ENCODE results near the gene LENEP. TPM values are rescaled to one million over a fixed set of nuclear protein-coding genes. Genes with fewer than 3 reads are reported as not detected.

The LENEP gene
- total RNA-seq, 2 experiments from 2014 or later = 0.78 to 2.3 TPM

DNA sequence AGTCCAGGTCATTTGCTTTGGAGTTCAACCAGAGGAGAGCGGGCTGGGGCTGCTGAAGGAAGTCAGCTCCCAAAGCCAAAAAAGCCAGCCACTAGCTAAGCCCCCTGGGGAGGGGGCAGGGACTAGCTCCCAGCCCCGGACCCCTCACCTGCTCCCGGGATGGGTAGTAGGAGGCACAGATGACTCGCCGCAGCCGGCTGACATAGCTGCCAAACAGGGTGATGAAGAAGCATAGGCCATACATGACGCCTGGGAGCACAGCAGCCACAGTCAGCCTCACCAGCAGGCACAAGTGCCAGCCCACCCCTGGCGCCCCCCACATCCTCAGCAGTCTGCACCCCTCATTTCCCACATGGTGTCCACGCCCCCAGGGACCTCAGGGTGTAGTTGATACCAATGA lies 32.8 kb downstream of the LENEP start:
- no peaks in the 10 kb centered on the region for H4K20me1 ChIP-seq (ENCODE audit: insufficient read depth, low read length)
- no peaks in the 10 kb centered on the region for H3K79me2 ChIP-seq (ENCODE audit: insufficient read depth, low read depth, low read length)
- H3K9me3 ChIP-seq (ENCODE audit: low read length) = no peaks in the 10 kb centered on the region
- no peaks in the 10 kb centered on the region for H3K4me1 ChIP-seq (ENCODE audit: insufficient read depth, low read length, poor library complexity, severe bottlenecking)
- H3K9me2 ChIP-seq (ENCODE audit: insufficient read depth, low read length) = no peaks in the 10 kb centered on the region
- TF ChIP-seq EZH2phosphoT487 (IDR thresholded peaks at IDR 0.05; ENCODE audit: borderline replicate concordance, low read depth, low read length) = no peak
- TF ChIP-seq, protein P1, sequence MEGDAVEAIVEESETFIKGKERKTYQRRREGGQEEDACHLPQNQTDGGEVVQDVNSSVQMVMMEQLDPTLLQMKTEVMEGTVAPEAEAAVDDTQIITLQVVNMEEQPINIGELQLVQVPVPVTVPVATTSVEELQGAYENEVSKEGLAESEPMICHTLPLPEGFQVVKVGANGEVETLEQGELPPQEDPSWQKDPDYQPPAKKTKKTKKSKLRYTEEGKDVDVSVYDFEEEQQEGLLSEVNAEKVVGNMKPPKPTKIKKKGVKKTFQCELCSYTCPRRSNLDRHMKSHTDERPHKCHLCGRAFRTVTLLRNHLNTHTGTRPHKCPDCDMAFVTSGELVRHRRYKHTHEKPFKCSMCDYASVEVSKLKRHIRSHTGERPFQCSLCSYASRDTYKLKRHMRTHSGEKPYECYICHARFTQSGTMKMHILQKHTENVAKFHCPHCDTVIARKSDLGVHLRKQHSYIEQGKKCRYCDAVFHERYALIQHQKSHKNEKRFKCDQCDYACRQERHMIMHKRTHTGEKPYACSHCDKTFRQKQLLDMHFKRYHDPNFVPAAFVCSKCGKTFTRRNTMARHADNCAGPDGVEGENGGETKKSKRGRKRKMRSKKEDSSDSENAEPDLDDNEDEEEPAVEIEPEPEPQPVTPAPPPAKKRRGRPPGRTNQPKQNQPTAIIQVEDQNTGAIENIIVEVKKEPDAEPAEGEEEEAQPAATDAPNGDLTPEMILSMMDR (conservative IDR thresholded peaks at IDR 0.05; ENCODE audit: low read length) = no peak
- no peak for DNase-seq (ENCODE audit: low spot score)
- H3K4me3 ChIP-seq (ENCODE audit: low read depth, low read length, poor library complexity, severe bottlenecking) = no peak overlapping the region
- BruUV-seq (replicated peaks) = no TSS peak
- no peak overlapping the region for H2AFZ ChIP-seq (ENCODE audit: low read length)
- CTCF ChIA-PET (ENCODE audit: unreplicated experiment) = no interaction called here
- intact Hi-C loops (cut with micrococcal nuclease; ENCODE audit: unreplicated experiment) = no loop called here
- POLR2A ChIA-PET = interaction anchor here (0.9 kb wide), 1 partner anchor 22 kb away, joined by 4 read pairs; no protein-coding TSS in a partner anchor
- H3K4me2 ChIP-seq (ENCODE audit: low read length) = no peak overlapping the region
- no peak overlapping the region for H3K27ac ChIP-seq (ENCODE audit: low read depth, low read length, poor library complexity, severe bottlenecking)
- no peaks in the 10 kb centered on the region for H3K36me3 ChIP-seq (ENCODE audit: insufficient read depth, low read length)

DNA sequence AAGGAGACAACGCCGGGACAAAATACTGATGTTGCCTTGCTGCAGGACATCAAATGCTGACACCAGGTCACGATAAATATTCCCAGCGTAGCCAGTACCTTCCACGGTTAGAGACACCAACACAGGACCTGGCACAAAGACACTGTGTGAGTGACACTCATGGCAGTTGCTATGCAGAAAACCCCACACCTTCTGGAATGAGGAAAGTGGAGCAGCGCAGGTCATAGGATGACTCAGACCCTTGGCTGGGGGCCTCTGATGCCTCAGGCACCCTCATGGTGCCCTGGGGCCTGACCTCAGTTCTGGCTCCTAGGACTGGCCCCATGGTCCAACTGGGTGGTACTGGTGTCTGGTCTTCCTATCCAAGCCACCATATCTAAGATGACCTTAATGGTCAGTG lies 33.2 kb downstream of the LENEP start:
- Histone ChIP-seq H2AFZ (ENCODE audit: low read length) (no peak overlapping the region), H3K4me2 (ENCODE audit: low read length) (no peak overlapping the region), H3K4me1 (ENCODE audit: insufficient read depth, low read length, poor library complexity, severe bottlenecking) (no peaks in the 10 kb centered on the region), H3K27ac (ENCODE audit: low read depth, low read length, poor library complexity, severe bottlenecking) (no peak overlapping the region), H3K36me3 (ENCODE audit: insufficient read depth, low read length) (no peaks in the 10 kb centered on the region), H3K9me3 (ENCODE audit: low read length) (no peaks in the 10 kb centered on the region), H3K79me2 (ENCODE audit: insufficient read depth, low read depth, low read length) (no peaks in the 10 kb centered on the region), H3K4me3 (ENCODE audit: low read depth, low read length, poor library complexity, severe bottlenecking) (no peak overlapping the region), H3K9me2 (ENCODE audit: insufficient read depth, low read length) (no peaks in the 10 kb centered on the region), H4K20me1 (ENCODE audit: insufficient read depth, low read length) (no peaks in the 10 kb centered on the region)
- no peak for TF ChIP-seq EZH2phosphoT487 (IDR thresholded peaks at IDR 0.05; ENCODE audit: borderline replicate concordance, low read depth, low read length)
- TF ChIP-seq, protein P1 (conservative IDR thresholded peaks at IDR 0.05; ENCODE audit: low read length) = no peak
- BruUV-seq (replicated peaks) = no TSS peak
- ChIA-PET CTCF (ENCODE audit: unreplicated experiment) (no interaction called here), POLR2A (no interaction called here)
- no peak for DNase-seq (ENCODE audit: low spot score)
- intact Hi-C loops (cut with micrococcal nuclease; ENCODE audit: unreplicated experiment) = no loop called here

DNA sequence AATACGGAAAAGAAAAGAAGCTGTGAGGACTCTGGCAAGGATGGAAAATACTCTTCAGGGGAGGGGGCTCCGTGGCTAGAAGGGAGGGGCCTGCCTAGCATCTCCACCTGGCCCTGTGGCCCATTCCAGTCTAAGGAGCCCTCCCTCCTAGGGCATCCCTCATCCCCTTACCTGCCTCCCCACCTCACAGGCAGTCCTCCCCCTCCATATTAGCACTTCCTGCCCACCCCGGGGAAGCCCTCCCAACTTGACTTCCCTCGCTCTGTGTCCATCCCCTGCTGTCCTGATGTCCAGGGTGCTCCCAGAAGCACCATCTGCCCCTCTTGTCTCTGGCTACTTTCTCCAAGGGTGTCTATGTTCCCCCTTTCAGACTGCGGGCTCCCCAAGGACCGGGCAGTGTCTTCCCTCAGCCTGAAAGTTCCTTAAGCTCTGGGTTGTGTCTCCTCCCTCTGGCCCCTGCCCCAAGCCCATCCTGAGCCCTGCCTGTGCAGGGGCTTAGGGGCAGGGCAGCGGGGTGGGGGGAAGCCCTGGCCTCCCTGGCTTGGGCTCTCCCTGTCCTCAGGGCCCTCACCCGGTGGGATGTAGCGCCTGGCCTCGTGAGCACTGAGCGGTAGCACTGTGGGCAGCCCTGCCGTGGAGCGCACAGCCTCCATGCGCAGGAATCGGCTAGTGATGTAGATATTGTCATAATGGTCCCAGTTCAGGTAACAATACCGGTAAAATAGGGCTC lies 36.3 kb downstream of the LENEP start:
- no TSS peak for BruUV-seq (replicated peaks)

More for the DNA sequence above, 36.3 kb downstream of the LENEP start:
- H3K27ac ChIP-seq (ENCODE audit: low read depth, low read length, poor library complexity, severe bottlenecking) = no peak overlapping the region
- CTCF ChIA-PET (ENCODE audit: unreplicated experiment) = no interaction called here
- H3K9me3 ChIP-seq (ENCODE audit: low read length) = no peaks in the 10 kb centered on the region
- H3K4me3 ChIP-seq (ENCODE audit: low read depth, low read length, poor library complexity, severe bottlenecking) = no peak overlapping the region
- POLR2A ChIA-PET = no interaction called here
- H3K4me2 ChIP-seq (ENCODE audit: low read length) = no peak overlapping the region
- no peak for TF ChIP-seq EZH2phosphoT487 (IDR thresholded peaks at IDR 0.05; ENCODE audit: borderline replicate concordance, low read depth, low read length)
- TF ChIP-seq, protein P1 (conservative IDR thresholded peaks at IDR 0.05; ENCODE audit: low read length) = no peak
- H3K4me1 ChIP-seq (ENCODE audit: insufficient read depth, low read length, poor library complexity, severe bottlenecking) = no peaks in the 10 kb centered on the region
- no peaks in the 10 kb centered on the region for H3K36me3 ChIP-seq (ENCODE audit: insufficient read depth, low read length)
- H4K20me1 ChIP-seq (ENCODE audit: insufficient read depth, low read length) = no peaks in the 10 kb centered on the region
- no peak overlapping the region for H2AFZ ChIP-seq (ENCODE audit: low read length)
- intact Hi-C loops (cut with micrococcal nuclease; ENCODE audit: unreplicated experiment) = no loop called here
- H3K9me2 ChIP-seq (ENCODE audit: insufficient read depth, low read length) = no peaks in the 10 kb centered on the region
- no peaks in the 10 kb centered on the region for H3K79me2 ChIP-seq (ENCODE audit: insufficient read depth, low read depth, low read length)
- DNase-seq (ENCODE audit: low spot score) = no peak
